Keratinocyte (primary cell): ENCODE results near the gene SFPQ. TPM values are rescaled to one million over a fixed set of nuclear protein-coding genes. Genes with fewer than 3 reads are reported as not detected.
A peak's percentile ranks its signal among the peaks of the same experiment; 100 is the strongest.

Experiments
- DNase-seq: peaks from one replicate; pipeline ENCODE4 v3.0.0-alpha.2; 2011; ENCODE audit warnings: low read depth, missing footprints, low spot score
- FAIRE-seq: peaks from 2 replicates; lab custom pipeline; 2011; peaks lifted over from hg19 to GRCh38; lab: Jason Lieb, UNC
- H2AFZ ChIP-seq: 2 replicates; pipeline ENCODE4 v1.6.0; 2012; ENCODE audit warnings: low read length, control low read depth, inconsistent platforms; ENCODE audit not compliant: control insufficient read depth
- H3K27ac ChIP-seq: 2 replicates; pipeline ENCODE4 v1.5.1; 2011; ENCODE audit warnings: low read length; ENCODE audit not compliant: control insufficient read depth, insufficient read depth
- H3K27me3 ChIP-seq: 3 replicates; pipeline ENCODE4 v1.6.0; 2011; ENCODE audit warnings: low read length; ENCODE audit not compliant: control insufficient read depth, insufficient read depth; ENCODE audit errors: extremely low read depth
- H3K36me3 ChIP-seq, 2 experiments: 2 replicates in 1 of 2; 3 replicates in 1 of 2; pipeline ENCODE4 v1.5.1; 2011; ENCODE audit warnings: low read length in 2 of 2, mild to moderate bottlenecking in 1 of 2; ENCODE audit not compliant: control insufficient read depth in 2 of 2, insufficient read depth in 2 of 2; ENCODE audit errors: extremely low read depth in 1 of 2
- H3K4me1 ChIP-seq: 3 replicates; pipeline ENCODE4 v1.5.1; 2011; ENCODE audit warnings: low read length; ENCODE audit not compliant: control insufficient read depth, insufficient read depth; ENCODE audit errors: extremely low read depth
- H3K4me2 ChIP-seq: 3 replicates; pipeline ENCODE4 v1.6.0; 2011; ENCODE audit warnings: low read depth, low read length; ENCODE audit not compliant: control insufficient read depth, insufficient read depth; ENCODE audit errors: extremely low read depth
- H3K4me3 ChIP-seq, 3 experiments: fragments of 200-600 bp in 1 of 3; sonication (generic) in 1 of 3; 2 replicates in 2 of 3; 3 replicates in 1 of 3; pipeline ENCODE4 v1.5.1; 2011 to 2016; ENCODE audit warnings: low read length in 3 of 3, mild to moderate bottlenecking in 3 of 3, control low read depth in 2 of 3, inconsistent platforms in 1 of 3, low read depth in 1 of 3, mixed read lengths in 1 of 3, mixed run types in 1 of 3, moderate library complexity in 1 of 3; ENCODE audit not compliant: control insufficient read depth in 2 of 3, insufficient read depth in 2 of 3; ENCODE audit errors: extremely low read depth in 1 of 3
- H3K79me2 ChIP-seq: 2 replicates; pipeline ENCODE4 v1.6.0; 2012; ENCODE audit warnings: low read length; ENCODE audit not compliant: control insufficient read depth, insufficient read depth
- H3K9ac ChIP-seq: 3 replicates; pipeline ENCODE4 v1.6.0; 2011; ENCODE audit warnings: low read length; ENCODE audit not compliant: control insufficient read depth, insufficient read depth; ENCODE audit errors: extremely low read depth
- H3K9me1 ChIP-seq: 3 replicates; pipeline ENCODE4 v1.6.0; 2011; ENCODE audit warnings: low read length; ENCODE audit not compliant: control insufficient read depth, insufficient read depth; ENCODE audit errors: extremely low read depth
- H3K9me3 ChIP-seq: 2 replicates; pipeline ENCODE4 v1.5.1; 2012; ENCODE audit warnings: low read depth, low read length; ENCODE audit not compliant: control insufficient read depth
- H4K20me1 ChIP-seq: 3 replicates; pipeline ENCODE4 v1.6.0; 2011; ENCODE audit warnings: low read length; ENCODE audit not compliant: control insufficient read depth, insufficient read depth; ENCODE audit errors: extremely low read depth
- CTCF ChIP-seq, 3 experiments: IDR thresholded peaks in 1 of 3; conservative IDR thresholded peaks in 1 of 3; optimal IDR thresholded peaks in 1 of 3; 2 replicates in 2 of 3; 3 replicates in 1 of 3; pipeline versions ENCODE3 to v1.5.1; 2011; ENCODE audit warnings: low read length in 3 of 3, mild to moderate bottlenecking in 3 of 3, moderate library complexity in 2 of 3, control low read depth in 1 of 3, inconsistent platforms in 1 of 3; ENCODE audit not compliant: insufficient read depth in 2 of 3; ENCODE audit errors: extremely low read depth in 1 of 3
- EZH2 ChIP-seq: IDR thresholded peaks from one replicate; pipeline ENCODE4 v1.6.1; 2012; ENCODE audit warnings: inconsistent platforms, mild to moderate bottlenecking, low read length, moderate library complexity
- dilution Hi-C: fragments of 300-500 bp; cut with MboI; formaldehyde crosslinking; loops from one replicate; pipeline ENCODE4 v1.7.0; 2020; ENCODE audit warnings: low sequenced_read_pairs; ENCODE audit not compliant: extremely low pct_ligation_motif_present
- polyA plus RNA-seq, 5 experiments: library from polyadenylated mRNA; depleted of rRNA in 3 of 5; stranded (reverse) in 3 of 5; stranded (forward) in 1 of 5; unstranded in 1 of 5; fragments of >200 nt; gene quantifications; 1 replicate in 1 of 5; 2 replicates in 3 of 5; 3 replicates in 1 of 5; pipeline versions ENCODE4 v1.2.1 to v1.2.3, GENCODE V29; 2011 to 2012; ENCODE audit warnings: missing spikeins in 2 of 5, low read depth in 1 of 5, low replicate concordance in 1 of 5

SFPQ gene
- polyA plus RNA-seq, 1 donor (not counting 4 experiments of a cell fraction or from before 2014, with no cell fraction given) = 150 TPM

GRCh38 chr1:35192056-35192852, 691 bp downstream of the SFPQ start:
- Histone ChIP-seq H4K20me1 (peaks cover 40% of the 10 kb centered on the region), H3K27me3 (no peaks in the 10 kb centered on the region), H3K4me1 (peaks cover 18% of the 10 kb centered on the region), H3K9me3 (no peaks in the 10 kb centered on the region), H3K27ac (peak overlapping the region; percentile 90), H3K9me1 (peaks cover 2% of the 10 kb centered on the region), H3K36me3 (peaks cover 17 to 40% of the 10 kb centered on the region in 2 experiments), H3K4me2 (peak overlapping the region; percentile 6), H3K9ac (peak overlapping the region; percentile 91), H3K4me3 (peak overlapping the region; percentile 85 to 97 (median 94)), H3K79me2 (peaks cover 56% of the 10 kb centered on the region), H2AFZ (no peak overlapping the region)
- no peak for DNase-seq
- no peak for FAIRE-seq
- dilution Hi-C loops = no loop called here
- peak in 1 of 3 experiments; percentile 10 for TF ChIP-seq CTCF (optimal IDR thresholded peaks at IDR 0.05 in 1 of 3, IDR thresholded peaks at IDR 0.05 in 1 of 3, conservative IDR thresholded peaks at IDR 0.05 in 1 of 3; ENCODE audit: extremely low read depth in 1 of 3, insufficient read depth in 2 of 3, low read length in 3 of 3)
- TF ChIP-seq EZH2 = no peak

DNA sequence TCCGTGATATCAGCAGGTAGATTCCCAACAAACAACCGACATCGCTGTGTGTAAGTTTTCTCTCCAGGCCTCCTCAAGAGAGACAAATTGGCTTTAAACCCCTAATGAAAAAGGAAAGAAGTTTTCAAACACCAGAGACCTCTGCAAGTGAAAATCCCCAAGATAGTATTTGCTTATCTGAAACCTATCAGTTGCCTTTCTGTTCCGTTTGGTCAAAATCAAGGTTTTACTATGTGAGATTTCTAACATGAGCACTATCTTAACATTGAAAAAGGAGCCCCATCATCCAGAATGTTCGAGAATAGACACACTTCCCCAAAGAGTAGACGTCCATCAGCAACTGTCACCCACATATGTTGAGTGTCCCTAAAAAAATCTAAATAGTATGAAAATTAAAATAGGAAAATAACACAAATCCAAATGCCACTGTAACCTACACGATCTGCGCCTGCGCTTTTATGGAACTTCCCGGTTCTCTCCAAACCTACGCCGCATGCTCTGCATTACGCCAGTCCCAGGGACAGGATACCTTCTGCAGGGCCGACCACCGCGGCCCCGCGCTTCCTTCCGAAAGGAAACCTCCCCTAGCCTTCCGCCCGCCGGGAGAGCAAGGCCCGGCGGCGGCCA, 1.4 kb downstream of the SFPQ start:
- peak overlapping the region; percentile 90 for H3K27ac ChIP-seq
- dilution Hi-C loops = no loop called here
- H4K20me1 ChIP-seq = peaks cover 44% of the 10 kb centered on the region
- H3K36me3 ChIP-seq = peaks cover 21 to 44% of the 10 kb centered on the region in 2 experiments
- peak overlapping the region; percentile 85 to 97 (median 94) for H3K4me3 ChIP-seq
- H3K4me2 ChIP-seq = peak overlapping the region; percentile 93
- H3K9me1 ChIP-seq = peaks cover 2% of the 10 kb centered on the region
- no peak for FAIRE-seq
- no peaks in the 10 kb centered on the region for H3K9me3 ChIP-seq
- H3K79me2 ChIP-seq = peaks cover 63% of the 10 kb centered on the region
- DNase-seq = no peak
- H3K4me1 ChIP-seq = peaks cover 19% of the 10 kb centered on the region
- no peak for TF ChIP-seq CTCF (optimal IDR thresholded peaks at IDR 0.05 in 1 of 3, IDR thresholded peaks at IDR 0.05 in 1 of 3, conservative IDR thresholded peaks at IDR 0.05 in 1 of 3; ENCODE audit: extremely low read depth in 1 of 3, insufficient read depth in 2 of 3, low read length in 3 of 3)
- TF ChIP-seq EZH2 = no peak
- no peaks in the 10 kb centered on the region for H3K27me3 ChIP-seq
- no peak overlapping the region for H2AFZ ChIP-seq
- H3K9ac ChIP-seq = peak overlapping the region; percentile 91
